ENCODE data around the gene CDK14.

- TF ChIP-seq POLR2A (IDR thresholded peaks at IDR 0.05) (no peak), CTCF (IDR thresholded peaks at IDR 0.05) (no peak)
These were observed 281.1 kb downstream of the CDK14 start for GRCh38 chr7:90877201-90877600.
